GM12878 (cell line): ENCODE results near the gene P4HA3. TPM values are rescaled to one million over a fixed set of nuclear protein-coding genes. Genes with fewer than 3 reads are reported as not detected.

Source experiments
- ATAC-seq: fragments of 200-7000 bp; cut with Tn5 transposase; 3 replicates; pipeline ENCODE4 v1.9.1; 2020; ENCODE audit warnings: mild to moderate bottlenecking, moderate library complexity
- Bru-seq: library from RNA; stranded (reverse); fragments of 400-500 nt; gene quantifications from one replicate; lab custom pipeline; 2021; lab: Mats Ljungman, UMichigan
- BruChase-seq, 2 experiments: library from RNA; stranded (reverse); fragments of 400-500 nt; gene quantifications; one replicate each; lab custom pipeline; 2021; lab: Mats Ljungman, UMichigan
- BruUV-seq: library from RNA; stranded (reverse); fragments of 400-500 nt; replicated peaks from 2 replicates; lab custom pipeline; 2021; lab: Mats Ljungman, UMichigan
- CTCF ChIA-PET: fragments of 300-600 bp; sonication (Branson Sonifier 250); formaldehyde crosslinking; extraction: SDS; loops from one replicate; lab custom pipeline; 2021; ENCODE audit warnings: inconsistent platforms; lab: Yijun Ruan, JAX
- POLR2A ChIA-PET: fragments of 350-600 bp; formaldehyde crosslinking; extraction: SDS; loops from one replicate; lab custom pipeline; 2021; ENCODE audit warnings: inconsistent platforms; lab: Charles Lee
- RAD21 ChIA-PET: fragments of 300-600 bp; sonication (Branson Sonifier 250); formaldehyde crosslinking; loops from one replicate; lab custom pipeline; 2023; ENCODE audit warnings: antibody characterized with exemption; ENCODE audit not compliant: unreplicated experiment; lab: Charles Lee
- SMC1A ChIA-PET: fragments of 300-600 bp; sonication (Branson Sonifier 250); formaldehyde crosslinking; loops from one replicate; lab custom pipeline; 2023; ENCODE audit not compliant: unreplicated experiment, uncharacterized antibody; lab: Charles Lee
- DNase-seq: peaks from one replicate; pipeline ENCODE4 v3.0.0-alpha.2; 2011; ENCODE audit warnings: low read depth, low spot score
- FAIRE-seq: peaks from 3 replicates; lab custom pipeline; 2011; peaks lifted over from hg19 to GRCh38; lab: Jason Lieb, UNC
- H2AFZ ChIP-seq: 2 replicates; pipeline ENCODE4 v1.6.0; 2011; ENCODE audit warnings: low read depth, low read length, control low read depth; ENCODE audit not compliant: control insufficient read depth
- H3K27ac ChIP-seq: 2 replicates; pipeline ENCODE4 v1.5.1; 2011; ENCODE audit warnings: control low read depth; ENCODE audit not compliant: control insufficient read depth, insufficient read depth
- H3K27me3 ChIP-seq, 2 experiments: replicated peaks in 1 of 2; 2 replicates each; pipeline versions ENCODE4 v1.6.0 to v1.6.1; 2011; ENCODE audit warnings: low read length in 1 of 2; ENCODE audit not compliant: control insufficient read depth in 2 of 2, insufficient read depth in 2 of 2
- H3K36me3 ChIP-seq, 2 experiments: 2 replicates each; pipeline ENCODE4 v1.5.1; 2011; ENCODE audit warnings: low read length in 1 of 2; ENCODE audit not compliant: control insufficient read depth in 2 of 2, insufficient read depth in 2 of 2
- H3K4me1 ChIP-seq: 2 replicates; pipeline ENCODE4 v1.6.1; 2011; ENCODE audit warnings: mild to moderate bottlenecking, low read length, moderate library complexity, mixed read lengths; ENCODE audit not compliant: control insufficient read depth, insufficient read depth
- H3K4me2 ChIP-seq: 2 replicates; pipeline ENCODE4 v1.6.0; 2011; ENCODE audit warnings: control low read depth; ENCODE audit not compliant: control insufficient read depth, insufficient read depth
- H3K4me3 ChIP-seq: fragments of 200-600 bp; sonication (generic); 2 replicates; pipeline ENCODE4 v1.5.1; 2016
- H3K79me2 ChIP-seq: 2 replicates; pipeline ENCODE4 v1.6.0; 2011; ENCODE audit warnings: low read length; ENCODE audit not compliant: control insufficient read depth, insufficient read depth
- H3K9ac ChIP-seq: 2 replicates; pipeline ENCODE4 v1.8.0; 2011; ENCODE audit warnings: low read length, control low read depth, mixed read lengths; ENCODE audit not compliant: control insufficient read depth, insufficient read depth
- H3K9me3 ChIP-seq: replicated peaks from 3 replicates; pipeline ENCODE4 v1.5.1; 2011; ENCODE audit warnings: mild to moderate bottlenecking, low read length; ENCODE audit not compliant: control insufficient read depth, insufficient read depth
- H4K20me1 ChIP-seq: 2 replicates; pipeline ENCODE4 v1.6.0; 2011; ENCODE audit not compliant: control insufficient read depth, insufficient read depth
- ATF2 ChIP-seq: IDR thresholded peaks from 2 replicates; pipeline ENCODE4 v1.6.1; 2012; ENCODE audit warnings: low read length, inconsistent platforms
- BCL11A ChIP-seq: IDR thresholded peaks from 2 replicates; pipeline ENCODE4 v1.6.1; 2011; ENCODE audit warnings: low read depth, low read length
- BHLHE40 ChIP-seq, 2 experiments: fragments of 450-650 bp in 1 of 2; IDR thresholded peaks; 2 replicates each; pipeline ENCODE4 v1.6.1; 2011 to 2017; ENCODE audit warnings: low read depth in 2 of 2, borderline replicate concordance in 1 of 2, improper control_type of control experiment in 1 of 2, low read length in 1 of 2, mild to moderate bottlenecking in 1 of 2
- CBFB ChIP-seq: IDR thresholded peaks from 2 replicates; pipeline ENCODE4 v1.6.1; 2016; ENCODE audit warnings: antibody characterized with exemption, low read depth
- CBX3 ChIP-seq: fragments of 200-600 bp; sonication (generic); IDR thresholded peaks from 2 replicates; pipeline ENCODE4 v1.6.1; 2016; ENCODE audit warnings: low read depth, borderline replicate concordance
- CEBPZ ChIP-seq: fragments of 150-350 bp; IDR thresholded peaks from 2 replicates; pipeline ENCODE4 v1.6.1; 2016; ENCODE audit warnings: low read depth, low read length
- DPF2 ChIP-seq: fragments of 450-650 bp; IDR thresholded peaks from 2 replicates; pipeline ENCODE4 v1.6.1; 2017; ENCODE audit warnings: mild to moderate bottlenecking
- MTA3 ChIP-seq: IDR thresholded peaks from 2 replicates; pipeline ENCODE4 v1.6.1; 2012; ENCODE audit warnings: low read length, inconsistent platforms, borderline replicate concordance
- POLR2A ChIP-seq: IDR thresholded peaks from 2 replicates; pipeline ENCODE4 v1.6.1; 2011; ENCODE audit warnings: low read depth, mild to moderate bottlenecking, low read length
- RCOR1 ChIP-seq: conservative IDR thresholded peaks from 2 replicates; pipeline ENCODE4 v1.6.1; 2012; ENCODE audit warnings: low read depth, low read length, improper control_type of control experiment
- SREBF1 ChIP-seq: IDR thresholded peaks from 2 replicates; pipeline ENCODE4 v1.6.1; 2012; ENCODE audit warnings: mild to moderate bottlenecking, low read length
- YBX1 ChIP-seq: fragments of 450-650 bp; IDR thresholded peaks from 2 replicates; pipeline ENCODE4 v1.6.1; 2016; ENCODE audit warnings: antibody characterized with exemption
- YY1 ChIP-seq: IDR thresholded peaks from 2 replicates; pipeline ENCODE4 v1.6.1; 2011; ENCODE audit warnings: low read depth, mild to moderate bottlenecking, low read length
- WGBS: methylation state at CpG from one replicate; pipeline ENCODE4 v1.1.6; 2016; ENCODE audit warnings: low lambda C conversion rate; ENCODE audit not compliant: insufficient replicate concordance, insufficient coverage; ENCODE audit errors: missing lambda C conversion rate; 5-methylcytosine and 5-hydroxymethylcytosine counted together
- in situ Hi-C: fragments of 300-500 bp; cut with MboI; formaldehyde crosslinking; loops from 9 replicates; pipeline ENCODE4 v1.14.3; 2018; ENCODE audit warnings: mixed read lengths
- intact Hi-C: fragments of 100-400 bp; cut with micrococcal nuclease; formaldehyde crosslinking; loops from one replicate; pipeline ENCODE4 v1.14.2; 2022; ENCODE audit not compliant: unreplicated experiment
- long read RNA-seq, 2 experiments: library from polyadenylated mRNA; unstranded; transcript quantifications; one replicate each; pipeline ENCODE4 v2.0.0, GENCODE V29; 2019 to 2020
- polyA minus RNA-seq, 3 experiments: library from RNA; depleted of rRNA, polyadenylated mRNA; stranded (reverse); fragments of >200 nt; gene quantifications; 2 replicates each; pipeline ENCODE4 v1.2.3, GENCODE V29; 2011
- polyA plus RNA-seq, 11 experiments: library from polyadenylated mRNA; depleted of rRNA in 4 of 11; unstranded in 6 of 11; stranded (reverse) in 5 of 11; fragments of >200 nt; fragmentation: Nextera tagmentation in 4 of 11; fragmentation: Illumina TruSeq in 1 of 11; extraction: Ambion mirVana in 4 of 11; extraction: Trizol in 1 of 11; gene quantifications; 1 replicate in 1 of 11; 2 replicates in 10 of 11; pipeline versions ENCODE4 v1.2.1 to v1.2.3, GENCODE V29; 2011 to 2016; ENCODE audit warnings: inconsistent platforms in 2 of 11, missing spikeins in 2 of 11, low read depth in 1 of 11
- total RNA-seq, 4 experiments: library from RNA; depleted of rRNA in 3 of 4; stranded (reverse); fragments of >200 nt in 3 of 4; fragmentation: Illumina TruSeq in 1 of 4; extraction: Trizol in 1 of 4; gene quantifications; 2 replicates each; pipeline versions ENCODE4 v1.2.1 to v1.2.3, GENCODE V29; 2013 to 2021

Gene P4HA3
- not detected in 2 replicates for total RNA-seq (2013; cell fraction: nucleolus; rRNA removed)
- total RNA-seq (2014; rRNA removed) (not detected in 2 replicates), total RNA-seq (2014; rRNA removed; fragmentation: Illumina TruSeq; extraction: Trizol) (not detected in 2 replicates), total RNA-seq (2021) (not detected in 2 replicates), polyA plus RNA-seq (2011; rRNA removed) (not detected in 2 replicates), polyA plus RNA-seq (2014; fragmentation: Illumina TruSeq; extraction: Trizol) (not detected in 2 replicates), polyA plus RNA-seq (2014; fragmentation: Nextera tagmentation; extraction: Ambion mirVana) (not detected), polyA plus RNA-seq (2014; rRNA removed) (not detected in 2 replicates), polyA plus RNA-seq (2016; fragmentation: Nextera tagmentation; extraction: Ambion mirVana) (under 1 TPM in 1 of 2 experiments, not detected in 1; 0.08 TPM), polyA minus RNA-seq (2011; rRNA and poly(A)+ RNA removed) (not detected in 2 replicates), Bru-seq, nascent RNA (percentile 2 among the genes with signal in this experiment), BruChase-seq, experiment 1, labeled RNA remaining after a 6-hour chase (percentile 4 among the genes with signal in this experiment), BruChase-seq, experiment 2, labeled RNA remaining after a 2-hour chase (percentile 3 among the genes with signal in this experiment)
- polyA plus RNA-seq (2011; ENCODE audit: low read depth) = not detected
- not detected in 2 replicates for polyA plus RNA-seq (2011; cell fraction: cytosol; rRNA removed)
- polyA plus RNA-seq (2011; cell fraction: nucleus; rRNA removed) = not detected in 2 replicates
- 0.04 and 0.05 TPM in 2 replicates for polyA plus RNA-seq (2012)
- polyA minus RNA-seq (2011; cell fraction: cytosol; rRNA and poly(A)+ RNA removed) = not detected in 2 replicates
- polyA minus RNA-seq (2011; cell fraction: nucleus; rRNA and poly(A)+ RNA removed) = not detected in 2 replicates
- long read RNA-seq, experiment 1 = 0 reads
- long read RNA-seq, experiment 2, partial matches to known transcripts = 0 of 2 reads
- long read RNA-seq, experiment 2, other reads (novel, unspliced or antisense) = 2 of 2 reads

GRCh38 chr11:74311352-74311926 is at the start of gene P4HA3:
Gene P4HA3, minus strand, starts transcription at chr11:74311640. Its CDS starts 29 bp downstream, at chr11:74311611.
- no peaks in the 10 kb centered on the region for H3K36me3 ChIP-seq
- no peaks in the 10 kb centered on the region for H3K4me1 ChIP-seq
- H2AFZ ChIP-seq = no peak within 1 kb of the TSS
- no TSS peak for BruUV-seq
- peaks cover 0 to 2% of the 10 kb centered on the region in 2 experiments; a peak in 2 of 4 replicates for H3K27me3 ChIP-seq
- no peaks in the 10 kb centered on the region for H4K20me1 ChIP-seq
- ATAC-seq = peak; percentile 74
- in situ Hi-C loops (no loop called here), intact Hi-C loops (no loop called here)
- WGBS = 15% methylated on average over 50 of the region's 62 CpGs
- ChIA-PET POLR2A (no interaction called here), SMC1A (no interaction called here), RAD21 (no interaction called here), CTCF (interaction anchor here (0.6 kb wide), 1 partner anchor 488 kb away, joined by 3 read pairs; no protein-coding TSS in a partner anchor)
- no peak for DNase-seq
- no peaks in the 10 kb centered on the region; the same call in 2 of the 3 replicates for H3K9me3 ChIP-seq
- FAIRE-seq = no peak
- H3K9ac ChIP-seq = no peak within 1 kb of the TSS
- no peak within 1 kb of the TSS; the same call in 1 of the 2 replicates for H3K4me3 ChIP-seq
- no peak within 1 kb of the TSS for H3K4me2 ChIP-seq
- no peak within 1 kb of the TSS for H3K27ac ChIP-seq
- no peaks in the 10 kb centered on the region for H3K79me2 ChIP-seq
- no peak for TF ChIP-seq SREBF1
- no peak for TF ChIP-seq MTA3
- no peak for TF ChIP-seq BHLHE40 (IDR thresholded peaks at IDR 0.05; ENCODE audit: borderline replicate concordance in 1 of 2, low read depth in 2 of 2, low read length in 1 of 2)
- TF ChIP-seq CBX3 = no peak
- TF ChIP-seq RCOR1 = no peak
- no peak for TF ChIP-seq YBX1
- TF ChIP-seq BCL11A = no peak
- no peak for TF ChIP-seq POLR2A
- TF ChIP-seq CBFB = no peak
- no peak for TF ChIP-seq YY1
- TF ChIP-seq ATF2 = no peak
- TF ChIP-seq DPF2 = no peak
- TF ChIP-seq CEBPZ = no peak
- TF ChIP-seq, all 136 proteins: peak for 0
